GM13976 (cell line): ENCODE measurements around the gene SLIT3.

ENCODE experiments used
- DNase-seq: peaks from one replicate; pipeline ENCODE4 v3.0.0; 2012; ENCODE audit warnings: low spot score
- CTCF ChIP-seq: IDR thresholded peaks from 2 replicates; pipeline ENCODE4 v1.5.1; 2012; ENCODE audit warnings: borderline replicate concordance, mild to moderate bottlenecking; ENCODE audit not compliant: insufficient read depth; ENCODE audit errors: extremely low read depth, missing control alignments, control extremely low read depth
- in situ Hi-C: fragments of 300-500 bp; cut with MboI; formaldehyde crosslinking; loops from one replicate; pipeline ENCODE4 v1.12.0; 2022; ENCODE audit warnings: low sequenced_read_pairs, mixed read lengths, inconsistent platforms; ENCODE audit not compliant: unreplicated experiment

The SLIT3 gene

GRCh38 chr5:169080448-169080911 lies 220.5 kb downstream of the SLIT3 start:
- in situ Hi-C loops: no loop called here
- no peak for TF ChIP-seq CTCF
- no peak for DNase-seq

- no peak for DNase-seq
- no peak for TF ChIP-seq CTCF
- in situ Hi-C loops: no loop called here
Measured at GRCh38 chr5:169079697-169080096, 221.2 kb downstream of the SLIT3 start.

- no peak for DNase-seq
- in situ Hi-C loops: no loop called here
- TF ChIP-seq CTCF: no peak
Measured at GRCh38 chr5:169074839-169075238, 226.1 kb downstream of the SLIT3 start.

GRCh38 chr5:169072233-169072632 lies 228.7 kb downstream of the SLIT3 start:
- in situ Hi-C loops: no loop called here
- no peak for TF ChIP-seq CTCF
- no peak for DNase-seq

GRCh38 chr5:169070413-169070812 lies 230.5 kb downstream of the SLIT3 start:
- TF ChIP-seq CTCF: no peak
- in situ Hi-C loops: no loop called here
- no peak for DNase-seq

GRCh38 chr5:169067751-169068173 lies 233.2 kb downstream of the SLIT3 start:
- no peak for TF ChIP-seq CTCF
- DNase-seq: no peak
- in situ Hi-C loops: no loop called here

GRCh38 chr5:169065400-169065799 lies 235.5 kb downstream of the SLIT3 start:
- no peak for TF ChIP-seq CTCF
- in situ Hi-C loops: no loop called here
- no peak for DNase-seq
